Common myeloid progenitor, CD34-positive (primary cell): ENCODE results near the gene PNPLA8.

ENCODE experiments used
- CTCF ChIA-PET: fragments of 350-600 bp; sonication (Branson Sonifier 250); formaldehyde crosslinking; loops from one replicate; lab custom pipeline; 2021; ENCODE audit warnings: antibody characterized with exemption; lab: Charles Lee
- POLR2A ChIA-PET: fragments of 350-600 bp; sonication (Branson Sonifier 250); formaldehyde crosslinking; loops from one replicate; lab custom pipeline; 2021; ENCODE audit warnings: antibody characterized with exemption; lab: Charles Lee
- DNase-seq, 3 donors: peaks; one replicate each; pipeline versions ENCODE4 v3.0.0 to v3.0.0-alpha.2; 2013
- H3K27ac ChIP-seq, 2 experiments: 1 replicate in 1 of 2; 2 replicates in 1 of 2; pipeline ENCODE4 v1.7.0; 2013; ENCODE audit warnings: inconsistent platforms in 2 of 2, low read length in 2 of 2, mild to moderate bottlenecking in 2 of 2, low read depth in 1 of 2, moderate library complexity in 1 of 2; ENCODE audit not compliant: severe bottlenecking in 2 of 2, insufficient read depth in 1 of 2, poor library complexity in 1 of 2
- H3K27me3 ChIP-seq, 5 experiments: replicated peaks in 2 of 5; 1 replicate in 3 of 5; 2 replicates in 2 of 5; pipeline versions ENCODE4 v1.6.1 to v1.7.0; 2013; ENCODE audit warnings: low read length in 4 of 5, mild to moderate bottlenecking in 2 of 5, moderate library complexity in 2 of 5, inconsistent platforms in 1 of 5; ENCODE audit not compliant: insufficient read depth in 5 of 5, control insufficient read depth in 4 of 5
- H3K36me3 ChIP-seq, 4 experiments: 1 replicate in 2 of 4; 2 replicates in 2 of 4; pipeline versions ENCODE4 v1.6.1 to v1.7.0; 2013; ENCODE audit warnings: low read length in 3 of 4, control low read depth in 1 of 4, mild to moderate bottlenecking in 1 of 4; ENCODE audit not compliant: control insufficient read depth in 4 of 4, insufficient read depth in 4 of 4
- H3K4me1 ChIP-seq, 4 experiments: 1 replicate in 3 of 4; 2 replicates in 1 of 4; pipeline versions ENCODE4 v1.6.1 to v1.7.1; 2013; ENCODE audit warnings: low read length in 3 of 4, mild to moderate bottlenecking in 3 of 4, control low read depth in 1 of 4, inconsistent platforms in 1 of 4, moderate library complexity in 1 of 4; ENCODE audit not compliant: control insufficient read depth in 4 of 4, insufficient read depth in 4 of 4; ENCODE audit errors: control extremely low read depth in 1 of 4
- H3K4me3 ChIP-seq, 7 experiments: 1 replicate in 4 of 7; 2 replicates in 3 of 7; pipeline versions ENCODE4 v1.5.1 to v1.7.0; 2013; ENCODE audit warnings: mild to moderate bottlenecking in 7 of 7, low read length in 6 of 7, moderate library complexity in 6 of 7, inconsistent platforms in 2 of 7, low read depth in 2 of 7, control low read depth in 1 of 7; ENCODE audit not compliant: insufficient read depth in 4 of 7, control insufficient read depth in 1 of 7; ENCODE audit errors: extremely low read depth in 1 of 7
- H3K9me3 ChIP-seq, 5 experiments: 1 replicate in 4 of 5; 2 replicates in 1 of 5; pipeline versions ENCODE4 v1.6.1 to v1.7.1; 2013; ENCODE audit warnings: low read length in 4 of 5, mild to moderate bottlenecking in 2 of 5, inconsistent platforms in 1 of 5, low read depth in 1 of 5, moderate library complexity in 1 of 5; ENCODE audit not compliant: control insufficient read depth in 4 of 5, insufficient read depth in 2 of 5; ENCODE audit errors: control extremely low read depth in 1 of 5
- WGBS: methylation state at CpG from one replicate; pipeline ENCODE4 v1.1.5; 2013; ENCODE audit not compliant: insufficient coverage; 5-methylcytosine and 5-hydroxymethylcytosine counted together

Gene PNPLA8

DNA sequence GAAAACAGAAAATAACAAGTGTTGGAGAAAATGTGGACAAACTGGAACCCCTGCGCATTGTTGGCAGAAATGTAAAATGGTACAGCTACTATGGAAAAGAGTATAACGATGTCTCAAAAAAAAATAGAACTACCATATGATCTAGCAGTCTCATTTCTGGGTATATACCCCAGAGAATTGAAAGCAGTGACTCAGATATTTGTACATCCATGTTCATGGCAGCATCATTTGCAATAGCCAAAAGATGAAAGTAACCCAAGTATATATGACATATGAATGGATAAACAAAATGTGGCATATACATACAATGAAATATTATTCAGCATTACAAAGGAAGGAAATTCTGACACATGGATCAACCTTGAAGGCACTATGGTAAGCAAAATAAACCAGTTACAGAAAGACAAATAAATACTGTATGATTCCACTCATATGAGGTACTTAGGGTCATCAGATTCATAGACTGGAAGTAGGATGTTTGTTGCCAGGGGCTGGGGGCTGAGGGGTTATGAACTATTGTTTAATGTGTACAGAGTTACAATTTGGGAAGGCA is 74.6 kb downstream of the PNPLA8 start:
- peaks cover 0 to 2% (median 0%) of the 10 kb centered on the region in 5 experiments for H3K9me3 ChIP-seq
- CTCF ChIA-PET, result no interaction called here

DNA sequence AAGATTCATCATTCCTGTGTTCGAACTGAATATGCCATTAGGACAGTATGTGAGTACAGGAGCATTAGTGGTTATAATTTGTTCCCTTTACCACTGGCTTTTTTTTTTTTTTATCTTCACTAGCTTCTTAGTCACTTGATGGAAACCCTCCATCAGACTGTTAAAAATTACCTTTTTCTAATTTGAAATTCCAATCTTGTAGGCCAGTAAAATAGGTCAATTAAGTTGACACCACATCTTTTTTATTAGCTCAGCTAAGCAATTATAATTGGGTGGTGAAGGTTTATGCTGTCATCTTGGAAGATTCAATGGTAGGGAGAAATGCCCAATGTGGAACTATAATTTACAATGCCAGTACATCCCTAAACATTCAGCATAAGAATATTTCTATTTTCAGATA is 75.8 kb downstream of the PNPLA8 start:
- Histone ChIP-seq H3K27ac (no peak overlapping the region), H3K4me1 (peaks cover 0 to 8% (median 8%) of the 10 kb centered on the region in 4 experiments), H3K4me3 (no peak overlapping the region), H3K36me3 (no peaks in the 10 kb centered on the region), H3K9me3 (peaks cover 0 to 2% (median 0%) of the 10 kb centered on the region in 5 experiments), H3K27me3 (peaks cover 19 to 87% (median 43%) of the 10 kb centered on the region in 5 experiments)
- CTCF ChIA-PET, result no interaction called here
- POLR2A ChIA-PET, result no interaction called here
- no peak for DNase-seq
- 80% methylated on average over 1 of the region's 1 CpG for WGBS

More for the DNA sequence above, 74.6 kb downstream of the PNPLA8 start:
- no peaks in the 10 kb centered on the region for H3K36me3 ChIP-seq
- no peak overlapping the region for H3K27ac ChIP-seq
- peaks cover 19 to 87% (median 38%) of the 10 kb centered on the region in 5 experiments for H3K27me3 ChIP-seq
- no CpG with 5 or more reads among the region's 2 CpGs for WGBS
- H3K4me1 ChIP-seq, result peaks cover 0 to 21% (median 18%) of the 10 kb centered on the region in 4 experiments
- DNase-seq, result no peak
- H3K4me3 ChIP-seq, result no peak overlapping the region
- POLR2A ChIA-PET, result no interaction called here

DNA sequence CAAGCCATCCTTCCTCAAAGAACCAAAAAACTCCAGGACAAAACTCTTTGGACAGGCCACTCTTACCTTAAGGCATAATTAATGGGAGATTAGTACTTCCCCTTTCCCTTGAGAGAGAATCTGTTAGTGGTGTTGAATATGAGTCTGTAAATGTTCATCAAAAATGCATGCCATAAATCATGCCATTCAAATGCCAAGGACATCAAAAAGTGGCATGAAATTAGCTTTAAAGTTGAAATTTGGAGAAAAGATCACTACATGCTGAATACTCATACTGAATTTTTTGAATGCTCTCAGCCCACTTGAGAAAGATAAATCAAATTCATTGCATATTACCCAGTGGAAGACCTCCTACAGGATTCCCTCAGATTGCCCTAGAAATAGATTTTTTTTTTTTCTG is 76.4 kb downstream of the PNPLA8 start:
- CTCF ChIA-PET, result interaction anchor here (0.7 kb wide), 1 partner anchor 1089 kb away, joined by 3 read pairs; no protein-coding TSS in a partner anchor

DNA sequence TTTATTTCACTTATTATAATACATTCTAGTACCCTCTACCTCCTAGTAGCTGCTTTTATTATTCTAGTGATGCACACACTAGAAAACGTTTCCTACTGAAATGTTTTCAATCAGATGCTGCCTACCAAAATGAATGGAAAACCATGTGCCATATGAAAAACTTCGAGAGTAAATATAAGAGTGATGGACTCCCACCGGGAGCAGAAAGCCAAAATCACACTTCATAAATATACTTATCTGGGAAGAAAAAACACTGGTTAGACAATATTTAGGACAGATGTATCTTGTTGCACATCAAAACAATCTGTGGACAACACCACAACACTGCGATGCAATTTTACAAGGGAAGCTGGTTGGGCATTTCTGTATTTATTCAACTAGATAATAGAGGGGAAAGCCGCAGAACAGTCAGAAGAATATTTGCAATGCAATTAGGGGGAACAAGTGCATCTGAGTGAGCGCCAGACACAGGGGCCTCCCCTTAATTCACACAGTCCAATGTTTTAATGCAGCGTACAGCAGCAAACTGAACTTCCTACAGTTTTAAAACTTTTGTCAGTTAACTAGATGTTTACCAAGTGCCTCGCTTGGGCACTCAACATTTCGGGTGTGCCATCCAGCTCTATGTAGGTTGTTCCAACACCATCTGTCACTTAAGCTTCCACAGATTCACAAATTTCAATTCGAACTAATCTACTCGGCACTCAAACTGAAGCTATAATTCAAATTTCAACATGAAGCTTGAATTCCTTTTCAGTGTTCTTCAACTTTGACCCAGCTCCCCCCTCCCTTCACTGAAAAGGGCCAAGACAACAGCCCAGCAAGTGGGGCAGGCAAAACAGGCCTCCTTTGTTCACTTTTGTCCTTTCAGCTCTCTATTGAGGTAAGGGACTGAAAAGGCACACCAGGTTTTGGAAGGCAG is 77.1 kb downstream of the PNPLA8 start:
- Histone ChIP-seq H3K36me3 (no peaks in the 10 kb centered on the region), H3K27ac (no peak overlapping the region), H3K9me3 (peaks cover 0 to 2% (median 0%) of the 10 kb centered on the region in 5 experiments), H3K4me1 (no peaks in the 10 kb centered on the region), H3K27me3 (peaks cover 10 to 79% (median 30%) of the 10 kb centered on the region in 5 experiments), H3K4me3 (no peak overlapping the region)
- 84% methylated on average over 8 of the region's 11 CpGs for WGBS
- ChIA-PET POLR2A (no interaction called here), CTCF (interaction anchor here (0.7 kb wide), 1 partner anchor 1088 kb away, joined by 3 read pairs; no protein-coding TSS in a partner anchor)
- DNase-seq, result no peak

More for the DNA sequence above, 76.4 kb downstream of the PNPLA8 start:
- POLR2A ChIA-PET, result no interaction called here
- peaks cover 0 to 2% (median 1%) of the 10 kb centered on the region in 4 experiments for H3K4me1 ChIP-seq
- H3K27ac ChIP-seq, result no peak overlapping the region
- peaks cover 17 to 82% (median 37%) of the 10 kb centered on the region in 5 experiments for H3K27me3 ChIP-seq
- DNase-seq, result no peak
- H3K9me3 ChIP-seq, result peaks cover 0 to 2% (median 0%) of the 10 kb centered on the region in 5 experiments
- H3K36me3 ChIP-seq, result no peaks in the 10 kb centered on the region
- H3K4me3 ChIP-seq, result no peak overlapping the region

DNA sequence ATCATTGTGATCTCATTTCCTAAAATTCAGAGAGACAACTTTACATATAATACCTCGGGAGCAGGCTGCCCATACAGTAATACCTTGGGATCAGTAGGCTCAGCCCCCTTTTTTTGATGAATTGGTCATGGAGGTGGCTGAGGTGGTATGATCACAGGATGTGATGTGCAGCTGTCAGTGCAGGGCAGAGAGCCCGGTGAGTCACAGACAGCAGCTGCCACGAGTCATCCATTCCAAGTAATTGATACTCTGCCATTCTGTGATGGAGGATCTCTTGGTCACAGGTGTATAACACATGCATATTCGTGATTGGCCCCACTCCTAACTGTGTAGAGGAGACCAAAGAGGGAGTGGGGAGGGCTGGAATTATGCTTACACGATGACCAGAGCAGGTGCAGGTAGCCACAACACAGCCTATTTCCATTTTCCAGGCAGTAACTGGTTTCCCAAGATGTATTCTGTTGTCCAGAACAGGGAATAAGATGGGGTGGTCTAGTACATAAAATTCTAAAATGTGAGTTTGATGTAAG is 83.8 kb downstream of the PNPLA8 start:
- POLR2A ChIA-PET, result no interaction called here
- Histone ChIP-seq H3K27me3 (peaks cover 2 to 66% (median 20%) of the 10 kb centered on the region in 5 experiments), H3K9me3 (no peaks in the 10 kb centered on the region), H3K4me1 (no peaks in the 10 kb centered on the region), H3K4me3 (no peak overlapping the region), H3K36me3 (no peaks in the 10 kb centered on the region), H3K27ac (no peak overlapping the region)
- 86% methylated on average over 3 of the region's 5 CpGs for WGBS
- no peak for DNase-seq
- CTCF ChIA-PET, result interaction anchor here (1.6 to 1.9 kb wide), 3 partner anchors 11 to 260 kb away, joined by 4 to 9 read pairs (median 9); no protein-coding TSS in a partner anchor

DNA sequence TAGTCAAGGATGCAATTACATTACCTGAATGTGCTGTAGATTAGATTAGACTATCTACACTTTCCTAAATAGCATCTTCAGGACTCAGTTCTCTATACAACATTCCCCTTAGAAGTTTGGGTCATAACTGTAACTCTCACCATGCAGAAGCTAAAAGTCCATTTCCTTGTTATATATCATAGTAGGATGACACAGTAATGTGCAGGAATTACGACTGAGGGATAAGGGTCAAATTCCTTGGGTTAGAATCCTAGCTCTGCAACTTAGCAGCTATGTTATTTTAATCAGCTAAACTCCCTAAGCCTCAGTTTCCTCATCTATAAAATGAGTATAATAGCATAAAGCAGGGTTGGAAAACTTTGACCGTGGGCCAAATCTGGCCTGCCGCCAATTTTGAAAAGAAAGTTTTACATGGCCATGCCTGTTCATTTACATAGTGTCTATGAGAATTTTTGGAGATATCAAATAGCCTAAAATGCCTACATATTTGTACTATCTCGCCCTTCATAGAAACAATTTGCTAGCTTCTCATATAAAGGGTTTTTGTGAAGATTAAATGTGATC is 84.5 kb downstream of the PNPLA8 start:
- no peaks in the 10 kb centered on the region for H3K9me3 ChIP-seq
- H3K4me1 ChIP-seq, result no peaks in the 10 kb centered on the region
- CTCF ChIA-PET, result interaction anchor here (1.4 to 1.6 kb wide), 3 partner anchors 11 to 259 kb away, joined by 3 to 4 read pairs (median 3); no protein-coding TSS in a partner anchor
- no peak overlapping the region for H3K4me3 ChIP-seq
- peaks cover 2 to 66% (median 20%) of the 10 kb centered on the region in 5 experiments for H3K27me3 ChIP-seq
- POLR2A ChIA-PET, result no interaction called here
- no peak for DNase-seq
- no peaks in the 10 kb centered on the region for H3K36me3 ChIP-seq
- no peak overlapping the region for H3K27ac ChIP-seq
- 60% methylated on average over 1 of the region's 4 CpGs for WGBS
